HepG2 (cell line): ENCODE data around the gene SNX4. TPM values are rescaled to one million over a fixed set of nuclear protein-coding genes. Genes with fewer than 3 reads are reported as not detected.

Source experiments
- ATAC-seq: fragments of 200-7000 bp; cut with Tn5 transposase; 3 replicates; pipeline ENCODE4 v1.9.1; 2020; ENCODE audit warnings: mild to moderate bottlenecking, moderate library complexity
- BruUV-seq: library from RNA; stranded (reverse); fragments of 400-500 nt; replicated peaks from 2 replicates; lab custom pipeline; 2021; lab: Mats Ljungman, UMichigan
- CTCF ChIA-PET: fragments of 300-600 bp; formaldehyde crosslinking; extraction: SDS; loops from one replicate; lab custom pipeline; 2021; ENCODE audit warnings: low total read pairs, inconsistent platforms, low intra/inter-chr PET ratio; lab: Yijun Ruan, JAX
- POLR2A ChIA-PET: fragments of 350-600 bp; sonication (Branson Sonifier 250); formaldehyde crosslinking; loops from one replicate; lab custom pipeline; 2020; ENCODE audit warnings: antibody characterized with exemption, inconsistent platforms; lab: Yijun Ruan, JAX
- DNase-seq: peaks from one replicate; pipeline ENCODE4 v3.0.0-alpha.2; 2015; ENCODE audit warnings: low spot score
- FAIRE-seq: peaks from 3 replicates; lab custom pipeline; 2011; peaks lifted over from hg19 to GRCh38; lab: Jason Lieb, UNC
- H2AFZ ChIP-seq: one replicate; pipeline ENCODE4 v1.6.1; 2011; ENCODE audit warnings: low read length, inconsistent platforms
- H3K27ac ChIP-seq: fragments of 300-600 bp; 3 replicates; pipeline ENCODE4 v1.8.0; 2011; ENCODE audit warnings: mixed run types, mild to moderate bottlenecking, mixed read lengths, low read length, inconsistent platforms; ENCODE audit not compliant: insufficient read depth; ENCODE audit errors: extremely low read length
- H3K27me3 ChIP-seq, 2 experiments: fragments of 200-600 bp in 1 of 2; 2 replicates in 1 of 2; 3 replicates in 1 of 2; pipeline versions ENCODE4 v1.6.0 to v1.8.0; 2011; ENCODE audit warnings: low read length in 2 of 2, mild to moderate bottlenecking in 2 of 2, moderate library complexity in 2 of 2, inconsistent platforms in 1 of 2; ENCODE audit not compliant: insufficient read depth in 2 of 2, control insufficient read depth in 1 of 2
- H3K36me3 ChIP-seq, 2 experiments: fragments of 200-600 bp in 1 of 2; replicated peaks in 1 of 2; 2 replicates in 1 of 2; 3 replicates in 1 of 2; pipeline versions ENCODE4 v1.5.1 to v1.8.0; 2011; ENCODE audit warnings: low read length in 2 of 2, inconsistent platforms in 1 of 2; ENCODE audit not compliant: insufficient read depth in 2 of 2, control insufficient read depth in 1 of 2
- H3K4me1 ChIP-seq: 2 replicates; pipeline ENCODE4 v1.5.1; 2012; ENCODE audit warnings: low read length, inconsistent platforms; ENCODE audit not compliant: insufficient read depth
- H3K4me2 ChIP-seq: 2 replicates; pipeline ENCODE4 v1.6.0; 2011; ENCODE audit warnings: low read depth, low read length, inconsistent platforms
- H3K4me3 ChIP-seq, 3 experiments: fragments of 200-600 bp in 1 of 3; sonication (generic), shearing (Covaris generic) in 1 of 3; replicated peaks in 1 of 3; 2 replicates each; pipeline ENCODE4 v1.5.1; 2011 to 2016; ENCODE audit warnings: low read length in 3 of 3, inconsistent platforms in 2 of 3, low read depth in 2 of 3, mild to moderate bottlenecking in 2 of 3, control low read depth in 1 of 3, mixed read lengths in 1 of 3; ENCODE audit not compliant: insufficient read depth in 1 of 3
- H3K79me2 ChIP-seq: one replicate; pipeline ENCODE4 v1.6.1; 2011; ENCODE audit warnings: low read length, inconsistent platforms; ENCODE audit not compliant: insufficient read depth
- H3K9ac ChIP-seq: 2 replicates; pipeline ENCODE4 v1.6.0; 2011; ENCODE audit warnings: mild to moderate bottlenecking, low read depth, low read length, inconsistent platforms; ENCODE audit not compliant: insufficient read depth
- H3K9me3 ChIP-seq: 2 replicates; pipeline ENCODE4 v1.5.1; 2012; ENCODE audit warnings: mild to moderate bottlenecking, low read length
- H4K20me1 ChIP-seq: 2 replicates; pipeline ENCODE4 v1.6.0; 2011; ENCODE audit warnings: inconsistent platforms, mild to moderate bottlenecking, low read length, moderate library complexity; ENCODE audit not compliant: insufficient read depth
- BRCA1 ChIP-seq: sonication (generic); formaldehyde crosslinking; IDR thresholded peaks from 2 replicates; pipeline ENCODE4 v1.4.0; 2020; ENCODE audit warnings: missing genetic modification reagents
- BRD4 ChIP-seq: sonication (generic); formaldehyde crosslinking; IDR thresholded peaks from 2 replicates; pipeline ENCODE4 v1.4.0; 2020; ENCODE audit warnings: missing genetic modification reagents
- EEA1 ChIP-seq: sonication (generic); formaldehyde crosslinking; IDR thresholded peaks from 2 replicates; pipeline ENCODE4 v1.5.1; 2020; ENCODE audit warnings: mild to moderate bottlenecking, missing genetic modification reagents, borderline replicate concordance
- HHEX ChIP-seq: IDR thresholded peaks from 2 replicates; pipeline ENCODE4 v1.6.1; 2016; ENCODE audit warnings: control low read depth
- JUNB ChIP-seq: sonication (generic); formaldehyde crosslinking; IDR thresholded peaks from 2 replicates; pipeline ENCODE4 v1.8.0; 2022; ENCODE audit warnings: missing genetic modification reagents, mild to moderate bottlenecking, borderline replicate concordance
- PAX8 ChIP-seq: sonication (generic); formaldehyde crosslinking; IDR thresholded peaks from 2 replicates; pipeline ENCODE4 v1.8.0; 2022; ENCODE audit warnings: mild to moderate bottlenecking, missing genetic modification reagents, borderline replicate concordance
- TBL1XR1 ChIP-seq: fragments of 150-350 bp; IDR thresholded peaks from 2 replicates; pipeline ENCODE4 v1.6.1; 2014; ENCODE audit warnings: borderline replicate concordance, low read length; ENCODE audit not compliant: partially characterized antibody
- ZNF570 ChIP-seq: sonication (generic); formaldehyde crosslinking; IDR thresholded peaks from 2 replicates; pipeline ENCODE4 v1.4.0; 2020; ENCODE audit warnings: mild to moderate bottlenecking, missing genetic modification reagents, borderline replicate concordance
- ZNF605 ChIP-seq: sonication (generic); formaldehyde crosslinking; IDR thresholded peaks from 2 replicates; pipeline ENCODE4 v1.8.0; 2022; ENCODE audit warnings: mild to moderate bottlenecking, missing genetic modification reagents
- ZNF790 ChIP-seq: sonication (generic); formaldehyde crosslinking; IDR thresholded peaks from 2 replicates; pipeline ENCODE4 v1.8.0; 2022; ENCODE audit warnings: missing genetic modification reagents, mild to moderate bottlenecking, borderline replicate concordance
- WGBS: methylation state at CpG from one replicate; pipeline ENCODE4 v1.1.6; 2017; ENCODE audit warnings: low lambda C conversion rate; 5-methylcytosine and 5-hydroxymethylcytosine counted together
- in situ Hi-C: cut with HindIII; loops from 2 replicates; pipeline ENCODE4 v1.10.0; 2017; ENCODE audit warnings: low pct_unique_long_range_greater_than_20kb; ENCODE audit not compliant: extremely low pct_ligation_motif_present
- intact Hi-C: fragments of 100-400 bp; cut with micrococcal nuclease; formaldehyde crosslinking; loops from one replicate; pipeline ENCODE4 v1.10.0; 2022; ENCODE audit not compliant: unreplicated experiment
- polyA plus RNA-seq, 8 experiments: library from polyadenylated mRNA; depleted of rRNA in 3 of 8; stranded (reverse) in 7 of 8; unstranded in 1 of 8; fragments of >200 nt; fragmentation: Illumina TruSeq in 4 of 8; extraction: Trizol in 4 of 8; gene quantifications; 2 replicates each; pipeline versions ENCODE4 v1.2.1 to v1.2.3, GENCODE V29; 2011 to 2016; ENCODE audit warnings: low read depth in 4 of 8, missing spikeins in 1 of 8, mixed read lengths in 1 of 8; ENCODE audit not compliant: insufficient read depth in 1 of 8
- total RNA-seq, 5 experiments: library from RNA; depleted of rRNA; stranded (reverse); fragments of >200 nt; fragmentation: Illumina TruSeq; extraction: Trizol; gene quantifications; 2 replicates each; pipeline ENCODE4 v1.2.3, GENCODE V29; 2016; ENCODE audit warnings: low read depth in 1 of 5
- TF ChIP-seq, protein P1 (sequence below): sonication (generic); formaldehyde crosslinking; IDR thresholded peaks from 2 replicates; pipeline ENCODE4 v1.4.0; 2020; ENCODE audit warnings: missing genetic modification reagents
- TF ChIP-seq, protein P2 (sequence below): sonication (generic); formaldehyde crosslinking; IDR thresholded peaks from 2 replicates; pipeline ENCODE4 v1.4.0; 2020; ENCODE audit warnings: low read depth, missing genetic modification reagents

SNX4 gene
- total and polyA plus RNA-seq, 2 of the 13 experiments (the other 11 are each of a cell fraction or from before 2014, with no cell fraction given), result 18.1 to 73.6 TPM

DNA sequence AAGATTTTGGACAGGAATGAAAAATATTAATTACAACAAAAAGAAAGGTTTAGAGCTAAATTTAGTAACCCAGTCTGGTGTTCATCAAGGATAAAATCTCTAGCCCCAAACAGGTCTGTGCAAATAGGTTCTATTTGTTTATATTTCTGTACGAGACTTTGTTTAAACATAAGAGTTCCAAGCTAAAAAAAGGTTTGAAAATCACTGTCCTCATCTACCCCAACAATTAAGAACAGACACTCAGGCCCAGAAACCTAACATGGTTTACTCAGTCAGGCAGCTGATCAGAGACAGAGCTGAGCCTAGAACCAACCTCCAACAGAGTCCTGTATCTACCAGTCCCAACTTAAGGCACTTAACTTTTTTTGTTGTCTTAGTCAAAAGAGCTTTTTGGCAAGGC lies 49.3 kb downstream of the SNX4 start (continued):
- TF ChIP-seq TBL1XR1, result no peak
- no peak for TF ChIP-seq ZNF570 (CRISPR knock-in tag)
- TF ChIP-seq BRD4 (CRISPR knock-in tag), result no peak
- no peak for TF ChIP-seq BRCA1 (CRISPR knock-in tag)

DNA sequence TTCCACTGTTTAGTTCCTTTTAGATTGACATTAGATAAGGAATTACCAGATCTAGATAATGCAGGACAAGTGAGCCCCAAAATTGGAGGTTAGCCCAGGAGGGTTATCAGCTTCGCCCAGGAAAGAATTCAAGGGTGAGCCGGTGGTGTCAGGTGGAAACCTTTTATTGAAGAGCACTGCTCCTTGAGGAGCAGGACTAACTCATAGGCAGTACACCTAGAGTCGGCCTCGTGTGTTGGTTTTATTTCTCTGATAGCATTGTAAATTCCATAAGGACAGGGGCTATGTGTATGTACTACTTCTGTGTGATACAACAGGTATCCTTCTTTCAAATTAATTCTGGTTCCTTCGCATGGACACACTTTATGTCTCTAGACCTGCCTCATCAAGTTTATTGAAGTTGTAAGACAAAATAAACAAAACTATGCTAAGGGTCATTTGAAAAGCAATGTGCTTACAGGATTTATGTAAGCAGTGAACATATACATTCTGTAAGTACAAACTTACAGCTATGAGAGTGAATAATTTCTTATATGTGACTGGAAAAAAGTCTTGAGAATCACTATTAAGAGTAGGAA lies 57.2 kb downstream of the SNX4 start:
- Histone ChIP-seq H3K4me1 (no peaks in the 10 kb centered on the region), H2AFZ (no peak overlapping the region), H3K27me3 (no peaks in the 10 kb centered on the region), H3K9me3 (no peaks in the 10 kb centered on the region), H3K4me3 (no peak overlapping the region), H3K79me2 (no peaks in the 10 kb centered on the region), H3K9ac (no peak overlapping the region), H3K27ac (no peak overlapping the region), H3K36me3 (peaks cover 12 to 52% of the 10 kb centered on the region in 2 experiments; a peak in 4 of 5 replicates), H4K20me1 (no peaks in the 10 kb centered on the region), H3K4me2 (no peak overlapping the region)
- ATAC-seq (no peak), FAIRE-seq (no peak), DNase-seq (no peak)
- intact Hi-C loops (no loop called here), in situ Hi-C loops (no loop called here)
- TF ChIP-seq PAX8 (no peak), HHEX (CRISPR knock-in tag) (no peak), ZNF790 (CRISPR knock-in tag) (no peak), ZNF605 (no peak), EEA1 (CRISPR knock-in tag) (no peak), JUNB (CRISPR knock-in tag) (no peak)
- TF ChIP-seq, protein P1, sequence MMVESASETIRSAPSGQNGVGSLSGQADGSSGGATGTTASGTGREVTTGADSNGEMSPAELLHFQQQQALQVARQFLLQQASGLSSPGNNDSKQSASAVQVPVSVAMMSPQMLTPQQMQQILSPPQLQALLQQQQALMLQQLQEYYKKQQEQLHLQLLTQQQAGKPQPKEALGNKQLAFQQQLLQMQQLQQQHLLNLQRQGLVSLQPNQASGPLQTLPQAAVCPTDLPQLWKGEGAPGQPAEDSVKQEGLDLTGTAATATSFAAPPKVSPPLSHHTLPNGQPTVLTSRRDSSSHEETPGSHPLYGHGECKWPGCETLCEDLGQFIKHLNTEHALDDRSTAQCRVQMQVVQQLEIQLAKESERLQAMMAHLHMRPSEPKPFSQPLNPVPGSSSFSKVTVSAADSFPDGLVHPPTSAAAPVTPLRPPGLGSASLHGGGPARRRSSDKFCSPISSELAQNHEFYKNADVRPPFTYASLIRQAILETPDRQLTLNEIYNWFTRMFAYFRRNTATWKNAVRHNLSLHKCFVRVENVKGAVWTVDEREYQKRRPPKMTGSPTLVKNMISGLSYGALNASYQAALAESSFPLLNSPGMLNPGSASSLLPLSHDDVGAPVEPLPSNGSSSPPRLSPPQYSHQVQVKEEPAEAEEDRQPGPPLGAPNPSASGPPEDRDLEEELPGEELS (CRISPR knock-in tag), result no peak
- TF ChIP-seq, protein P2, sequence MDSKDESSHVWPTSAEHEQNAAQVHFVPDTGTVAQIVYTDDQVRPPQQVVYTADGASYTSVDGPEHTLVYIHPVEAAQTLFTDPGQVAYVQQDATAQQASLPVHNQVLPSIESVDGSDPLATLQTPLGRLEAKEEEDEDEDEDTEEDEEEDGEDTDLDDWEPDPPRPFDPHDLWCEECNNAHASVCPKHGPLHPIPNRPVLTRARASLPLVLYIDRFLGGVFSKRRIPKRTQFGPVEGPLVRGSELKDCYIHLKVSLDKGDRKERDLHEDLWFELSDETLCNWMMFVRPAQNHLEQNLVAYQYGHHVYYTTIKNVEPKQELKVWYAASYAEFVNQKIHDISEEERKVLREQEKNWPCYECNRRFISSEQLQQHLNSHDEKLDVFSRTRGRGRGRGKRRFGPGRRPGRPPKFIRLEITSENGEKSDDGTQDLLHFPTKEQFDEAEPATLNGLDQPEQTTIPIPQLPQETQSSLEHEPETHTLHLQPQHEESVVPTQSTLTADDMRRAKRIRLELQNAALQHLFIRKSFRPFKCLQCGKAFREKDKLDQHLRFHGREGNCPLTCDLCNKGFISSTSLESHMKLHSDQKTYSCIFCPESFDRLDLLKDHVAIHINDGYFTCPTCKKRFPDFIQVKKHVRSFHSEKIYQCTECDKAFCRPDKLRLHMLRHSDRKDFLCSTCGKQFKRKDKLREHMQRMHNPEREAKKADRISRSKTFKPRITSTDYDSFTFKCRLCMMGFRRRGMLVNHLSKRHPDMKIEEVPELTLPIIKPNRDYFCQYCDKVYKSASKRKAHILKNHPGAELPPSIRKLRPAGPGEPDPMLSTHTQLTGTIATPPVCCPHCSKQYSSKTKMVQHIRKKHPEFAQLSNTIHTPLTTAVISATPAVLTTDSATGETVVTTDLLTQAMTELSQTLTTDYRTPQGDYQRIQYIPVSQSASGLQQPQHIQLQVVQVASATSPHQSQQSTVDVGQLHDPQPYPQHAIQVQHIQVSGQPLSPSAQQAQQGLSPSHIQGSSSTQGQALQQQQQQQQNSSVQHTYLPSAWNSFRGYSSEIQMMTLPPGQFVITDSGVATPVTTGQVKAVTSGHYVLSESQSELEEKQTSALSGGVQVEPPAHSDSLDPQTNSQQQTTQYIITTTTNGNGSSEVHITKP (CRISPR knock-in tag), result no peak
- WGBS, result 97% methylated on average over 5 of the region's 5 CpGs
- BruUV-seq, result no TSS peak
- ChIA-PET CTCF (no interaction called here), POLR2A (no interaction called here)
